ENCODE measurements around the gene PSMB8.

The PSMB8 gene

DNA sequence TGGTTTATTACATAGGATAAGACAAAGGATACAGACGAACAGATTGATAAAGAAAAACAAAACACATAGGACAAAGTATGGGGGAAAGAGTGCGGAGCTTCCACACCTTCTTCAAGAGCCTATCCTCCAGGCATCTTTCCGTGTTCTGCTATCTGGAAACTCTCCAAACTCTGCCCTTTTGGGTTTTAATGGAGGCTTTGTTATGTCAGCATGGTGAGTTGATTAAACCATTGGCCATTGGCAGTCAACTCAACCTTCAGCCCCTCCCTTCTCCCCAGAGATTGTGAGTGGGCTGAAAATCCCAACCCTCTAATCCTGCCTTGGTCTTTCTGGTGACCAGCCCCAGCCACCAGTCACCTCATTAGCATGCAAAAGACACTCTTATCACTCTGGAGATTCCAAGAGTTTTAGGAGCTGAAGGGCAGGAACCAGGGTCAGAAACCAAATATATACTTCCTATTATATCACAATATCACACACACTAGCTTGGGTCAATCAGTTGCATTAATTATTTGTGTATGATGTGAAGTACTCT, 50.9 kb downstream of the PSMB8 start:
- DNase-seq, result no peak

Measured in midbrain (tissue), 1 donor.